ENCODE results near the gene PCYT1A.
"Not testable (repeated sequence)": the region's sequence is repeated elsewhere in the genome, so short reads cannot be mapped to it uniquely, and the experiment has no call there.

PCYT1A gene

GRCh38 chr3:196326936-196327335 lies 39.4 kb upstream of the PCYT1A start:
- H3K4me3 ChIP-seq (ENCODE audit: low read depth, low read length), result no peak overlapping the region
- no peak for TF ChIP-seq CTCF (IDR thresholded peaks at IDR 0.05; ENCODE audit: control insufficient read depth, extremely low read depth, insufficient read depth)
- DNase-seq (ENCODE audit: low read depth), result no peak

DNA sequence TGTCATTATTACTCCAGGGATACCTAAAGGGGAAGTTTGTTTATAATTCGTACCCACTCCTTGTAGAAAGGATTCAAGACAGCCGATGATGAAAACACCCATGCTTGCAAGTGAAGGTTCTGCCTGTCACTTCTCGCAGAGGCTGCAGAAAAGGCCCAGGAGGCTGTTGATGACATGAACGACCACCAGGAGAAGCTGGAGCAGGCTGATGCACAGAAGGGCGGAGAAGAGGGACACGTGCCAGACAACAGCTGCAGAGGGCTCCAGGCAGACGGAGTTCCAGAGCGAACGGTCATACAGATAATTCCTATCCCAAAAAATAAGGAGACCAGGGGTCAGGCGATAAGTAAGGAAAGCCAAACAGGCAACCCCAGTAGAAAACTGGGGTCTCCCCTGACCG lies 36.2 kb upstream of the PCYT1A start:
- H3K4me3 ChIP-seq (ENCODE audit: low read depth, low read length), result no peak overlapping the region
- DNase-seq (ENCODE audit: low read depth), result no peak
- no peak for TF ChIP-seq CTCF (IDR thresholded peaks at IDR 0.05; ENCODE audit: control insufficient read depth, extremely low read depth, insufficient read depth)

- TF ChIP-seq CTCF (IDR thresholded peaks at IDR 0.05; ENCODE audit: control insufficient read depth, extremely low read depth, insufficient read depth), result no peak
- no peak for DNase-seq (ENCODE audit: low read depth)
- no peak overlapping the region for H3K4me3 ChIP-seq (ENCODE audit: low read depth, low read length)
Measured at GRCh38 chr3:196323016-196323415, 35.5 kb upstream of the PCYT1A start.

DNA sequence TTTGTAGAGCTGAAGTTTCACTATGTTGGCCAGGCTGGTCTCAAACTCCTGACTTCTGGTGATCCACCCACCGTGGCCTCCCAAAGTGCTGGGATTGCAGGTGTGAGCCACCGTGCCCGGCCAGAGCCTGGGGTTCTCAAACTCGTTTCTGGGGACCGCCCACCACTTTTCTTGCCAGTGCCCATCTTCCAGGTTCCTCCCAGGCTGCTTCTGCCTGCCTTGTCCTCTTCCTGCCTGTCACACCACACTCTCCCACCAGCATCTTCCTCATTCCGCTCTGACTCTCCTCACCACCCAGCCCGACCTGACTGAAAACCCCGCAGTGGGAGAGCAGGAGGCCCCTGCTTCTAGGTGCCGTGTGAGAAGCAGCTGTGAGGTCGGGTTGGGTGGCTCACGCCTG lies 33.6 kb upstream of the PCYT1A start:
- no peak for DNase-seq (ENCODE audit: low read depth)
- no peak for TF ChIP-seq CTCF (IDR thresholded peaks at IDR 0.05; ENCODE audit: control insufficient read depth, extremely low read depth, insufficient read depth)
- H3K4me3 ChIP-seq (ENCODE audit: low read depth, low read length), result no peak overlapping the region

- no peak for TF ChIP-seq CTCF (IDR thresholded peaks at IDR 0.05; ENCODE audit: control insufficient read depth, extremely low read depth, insufficient read depth)
- H3K4me3 ChIP-seq (ENCODE audit: low read depth, low read length), result no peak overlapping the region
- no peak for DNase-seq (ENCODE audit: low read depth)
Measured at GRCh38 chr3:196320137-196320536, 32.6 kb upstream of the PCYT1A start.

DNA sequence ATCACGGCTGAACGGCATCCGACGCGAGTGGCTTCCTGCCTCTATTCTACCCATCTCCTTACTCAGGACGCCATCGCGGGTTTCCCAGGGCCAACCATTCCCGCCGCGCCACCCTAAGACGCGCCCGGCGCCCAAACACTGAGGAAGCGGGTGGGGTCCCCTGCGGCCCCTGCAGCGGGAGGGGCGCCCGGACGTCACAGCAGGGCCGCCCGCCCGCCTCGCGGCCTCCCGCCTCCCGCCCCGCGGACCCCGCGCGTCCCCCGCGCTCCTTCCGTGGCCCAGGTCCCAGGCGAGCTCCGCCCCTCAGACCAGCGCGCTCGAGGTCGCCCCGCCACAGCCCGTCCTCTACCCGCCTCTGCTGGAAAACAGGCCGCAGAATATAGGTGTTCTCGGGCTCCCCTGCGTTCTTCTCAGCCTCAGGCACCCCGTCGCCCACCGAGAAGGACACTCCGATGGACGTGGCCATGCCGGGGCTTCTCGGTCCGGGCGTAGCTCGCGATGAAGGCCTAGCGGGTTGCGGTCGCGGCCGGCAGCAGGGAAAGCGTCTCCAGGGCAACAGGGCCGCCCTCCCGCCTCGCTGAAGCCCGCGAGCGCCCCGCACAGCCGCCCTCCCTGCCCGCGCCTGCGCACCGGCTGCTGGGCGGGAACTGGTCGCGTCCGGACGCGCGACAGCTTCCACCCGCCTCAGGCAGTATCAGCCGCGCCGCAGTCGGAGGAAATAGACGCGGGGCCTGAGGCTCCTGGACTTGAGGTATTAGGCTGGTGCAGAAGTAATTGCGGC lies 30.4 kb upstream of the PCYT1A start, which contains the start of gene DYNLT2B:
DYNLT2B (minus strand) TSS at position 554 of the 781 bp plus-strand sequence; CDS start at position 466, 88 bp downstream.
- DNase-seq (ENCODE audit: low read depth), result peak; percentile 61
- TF ChIP-seq CTCF (IDR thresholded peaks at IDR 0.05; ENCODE audit: control insufficient read depth, extremely low read depth, insufficient read depth), result no peak; the same call in 1 of the 2 replicates
- H3K4me3 ChIP-seq (ENCODE audit: low read depth, low read length), result peak within 1 kb of the TSS; percentile 59

DNA sequence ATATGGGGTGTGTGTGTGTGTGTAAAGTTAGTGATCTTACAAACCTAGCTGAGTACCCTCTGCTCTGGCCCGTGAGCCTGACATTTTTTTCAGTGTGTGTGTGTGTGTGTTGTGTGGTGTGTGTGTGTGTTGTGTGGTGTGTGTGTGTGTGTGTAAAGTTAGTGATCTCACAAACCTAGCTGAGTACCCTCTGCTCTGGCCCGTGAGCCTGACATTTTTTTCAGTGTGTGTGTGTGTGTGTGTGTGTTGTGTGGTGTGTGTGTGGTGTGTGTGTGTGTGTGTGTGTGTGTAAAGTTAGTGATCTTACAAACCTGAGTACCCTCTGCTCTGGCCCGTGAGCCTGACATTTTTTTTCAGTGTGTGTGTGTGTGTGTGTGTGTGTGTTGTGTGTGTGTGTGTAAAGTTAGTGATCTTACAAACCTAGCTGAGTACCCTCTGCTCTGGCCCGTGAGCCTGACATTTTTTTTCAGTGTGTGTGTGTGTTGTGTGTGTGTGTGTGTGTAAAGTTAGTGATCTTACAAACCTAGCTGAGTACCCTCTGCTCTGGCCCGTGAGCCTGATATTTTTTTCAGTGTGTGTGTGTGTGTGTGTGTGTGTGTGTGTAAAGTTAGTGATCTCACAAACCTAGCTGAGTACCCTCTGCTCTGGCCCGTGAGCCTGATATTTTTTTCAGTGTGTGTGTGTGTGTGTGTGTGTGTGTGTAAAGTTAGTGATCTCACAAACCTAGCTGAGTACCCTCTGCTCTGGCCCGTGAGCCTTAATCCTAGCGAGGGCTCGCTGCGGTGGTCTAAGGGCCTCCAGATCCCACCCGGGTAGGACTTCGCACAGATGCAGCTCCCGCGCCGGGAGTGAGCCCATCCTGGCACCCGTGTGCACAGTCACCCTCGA lies 29.5 kb upstream of the PCYT1A start:
- peak overlapping the region; percentile 59 for H3K4me3 ChIP-seq (ENCODE audit: low read depth, low read length)
- not testable (repeated sequence) for DNase-seq (ENCODE audit: low read depth)
